ENCODE results near the gene CALCR. TPM values are rescaled to one million over a fixed set of nuclear protein-coding genes. Genes with fewer than 3 reads are reported as not detected.

CALCR gene
- 0.04 TPM for polyA plus RNA-seq (2013, experiment 1 of 2)
- 0.03 TPM for polyA plus RNA-seq (2013, experiment 2 of 2)

DNA sequence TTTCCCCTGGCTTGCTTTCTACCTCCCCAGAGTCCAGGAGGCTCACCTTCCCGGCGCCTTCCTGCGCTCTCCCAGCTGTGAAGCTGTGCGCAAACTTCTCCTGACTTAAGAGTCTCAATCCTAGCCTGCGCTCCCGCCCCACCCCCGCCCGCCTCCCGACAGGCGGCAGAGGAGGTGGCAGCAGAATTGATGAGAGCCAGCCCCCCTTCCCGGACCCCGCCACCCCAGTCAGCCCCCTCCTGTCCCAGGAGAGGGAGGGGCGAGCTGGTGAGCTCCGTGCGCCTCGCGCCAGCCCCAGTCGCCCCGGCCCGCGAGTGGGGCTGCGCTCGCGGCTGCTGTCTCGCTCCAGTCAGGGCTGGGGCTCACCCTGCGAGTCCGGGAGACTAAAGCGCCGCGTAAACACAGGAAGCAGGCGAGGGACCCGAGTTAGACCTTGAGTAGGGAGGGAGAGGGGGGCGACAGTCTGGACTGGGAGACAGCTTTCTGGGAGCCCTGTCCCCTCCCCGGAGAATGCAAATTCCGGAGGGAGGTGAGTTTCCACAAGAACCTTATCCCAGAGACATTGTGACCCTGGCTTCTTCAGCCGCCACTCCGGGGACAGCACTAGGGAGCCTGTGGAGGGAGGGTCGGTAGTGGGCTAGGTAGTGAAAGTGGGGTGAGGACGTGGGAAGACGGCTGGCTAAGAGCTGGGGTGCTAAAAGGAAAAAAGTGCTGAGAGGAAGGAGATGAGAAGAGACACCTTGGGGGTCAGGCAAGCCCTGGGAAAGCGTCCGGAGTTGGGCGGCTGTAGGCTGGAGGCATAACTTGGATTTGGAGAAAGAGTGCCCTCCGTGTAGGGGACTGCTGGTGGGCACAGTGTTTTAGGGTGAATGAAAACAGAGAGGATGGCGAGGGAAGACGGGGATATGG lies at the start of gene CALCR:
CALCR (minus strand) TSS at position 79 of the 909 bp plus-strand sequence. CDS start 87,743 bp downstream, outside the sequence.
- Histone ChIP-seq H3K18ac (ENCODE audit: low read length) (peak within 1 kb of the TSS; percentile 27), H3K9me3 (replicated peaks in 1 of 2; ENCODE audit: control insufficient read depth in 2 of 2, insufficient read depth in 1 of 2, low read depth in 1 of 2, low read length in 2 of 2) (no peaks in the 10 kb centered on the region), H4K91ac (ENCODE audit: low read depth, low read length, poor library complexity) (no peak within 1 kb of the TSS), H3K4me2 (ENCODE audit: insufficient read depth, low read length, poor library complexity, severe bottlenecking) (peak within 1 kb of the TSS; percentile 99), H3K27me3 (ENCODE audit: control insufficient read depth in 3 of 3, insufficient read depth in 3 of 3, low read depth in 1 of 3, low read length in 3 of 3) (peaks cover 6 to 31% (median 29%) of the 10 kb centered on the region in 3 experiments), H2BK5ac (ENCODE audit: low read length) (no peak within 1 kb of the TSS), H2AK5ac (ENCODE audit: low read depth, low read length) (no peak within 1 kb of the TSS), H2BK120ac (ENCODE audit: low read depth, low read length) (peak within 1 kb of the TSS; percentile 16), H3K4ac (ENCODE audit: low read length) (no peak within 1 kb of the TSS), H3K27ac (replicated peaks; ENCODE audit: low read length) (no peak within 1 kb of the TSS), H3K79me1 (ENCODE audit: low read depth, low read length) (no peaks in the 10 kb centered on the region), H2BK15ac (ENCODE audit: low read length) (no peak within 1 kb of the TSS), H4K8ac (ENCODE audit: low read depth, low read length) (no peak within 1 kb of the TSS), H2BK12ac (ENCODE audit: low read length) (no peak within 1 kb of the TSS), H3K14ac (ENCODE audit: low read length) (peak within 1 kb of the TSS; percentile 77), H3K23ac (ENCODE audit: low read depth, low read length, poor library complexity) (no peak within 1 kb of the TSS), H3K9ac (ENCODE audit: low read depth, low read length, poor library complexity) (no peak within 1 kb of the TSS), H3K36me3 (replicated peaks in 1 of 2; ENCODE audit: control insufficient read depth in 2 of 2, insufficient read depth in 2 of 2, low read length in 2 of 2) (no peaks in the 10 kb centered on the region), H3K4me1 (ENCODE audit: control insufficient read depth in 2 of 2, insufficient read depth in 1 of 2, low read depth in 1 of 2, low read length in 2 of 2) (peaks cover 5 to 7% of the 10 kb centered on the region in 2 donors), H3K4me3 (ENCODE audit: low read length in 2 of 2) (peak within 1 kb of the TSS; percentile 51 to 77), H2AFZ (ENCODE audit: low read length) (peak within 1 kb of the TSS; percentile 95)
- peak; percentile 48 for DNase-seq (ENCODE audit: low spot score)
- no CpG with 5 or more reads among the region's 46 CpGs for WGBS, 2 donors (ENCODE audit: extremely low coverage in 2 of 2, insufficient read length in 2 of 2, insufficient replicate concordance in 1 of 2)

DNA sequence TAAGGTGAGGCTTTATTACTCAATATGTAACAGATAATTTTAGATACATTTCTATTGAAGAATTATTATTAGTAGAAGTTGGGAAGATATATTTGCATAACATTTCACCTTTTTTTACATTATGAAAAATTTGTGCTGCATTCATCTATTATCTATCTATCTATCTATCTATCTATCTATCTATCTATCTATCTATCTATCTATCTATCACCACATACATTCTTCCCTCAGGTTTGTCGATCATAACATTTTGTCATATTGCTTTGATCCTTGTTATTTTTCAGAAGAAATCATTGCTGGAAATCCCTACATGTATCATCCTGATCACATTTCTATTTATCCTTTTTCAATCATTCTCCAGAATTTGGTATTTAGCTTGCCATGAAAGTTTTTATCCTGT lies 49.3 kb upstream of the CALCR start:
- Histone ChIP-seq H3K27ac (replicated peaks; ENCODE audit: low read length) (no peak overlapping the region), H2BK15ac (ENCODE audit: low read length) (no peak overlapping the region), H3K4me2 (ENCODE audit: insufficient read depth, low read length, poor library complexity, severe bottlenecking) (no peak overlapping the region), H2BK120ac (ENCODE audit: low read depth, low read length) (no peak overlapping the region), H3K27me3 (ENCODE audit: control insufficient read depth in 3 of 3, insufficient read depth in 3 of 3, low read depth in 1 of 3, low read length in 3 of 3) (no peaks in the 10 kb centered on the region), H2AK5ac (ENCODE audit: low read depth, low read length) (no peak overlapping the region), H3K36me3 (replicated peaks in 1 of 2; ENCODE audit: control insufficient read depth in 2 of 2, insufficient read depth in 2 of 2, low read length in 2 of 2) (no peaks in the 10 kb centered on the region), H3K18ac (ENCODE audit: low read length) (no peak overlapping the region), H3K23ac (ENCODE audit: low read depth, low read length, poor library complexity) (no peak overlapping the region), H3K79me1 (ENCODE audit: low read depth, low read length) (no peaks in the 10 kb centered on the region), H3K4me3 (ENCODE audit: low read length in 2 of 2) (no peak overlapping the region), H4K8ac (ENCODE audit: low read depth, low read length) (no peak overlapping the region), H3K4ac (ENCODE audit: low read length) (no peak overlapping the region), H4K91ac (ENCODE audit: low read depth, low read length, poor library complexity) (no peak overlapping the region), H2AFZ (ENCODE audit: low read length) (no peak overlapping the region), H3K9me3 (replicated peaks in 1 of 2; ENCODE audit: control insufficient read depth in 2 of 2, insufficient read depth in 1 of 2, low read depth in 1 of 2, low read length in 2 of 2) (no peaks in the 10 kb centered on the region), H2BK5ac (ENCODE audit: low read length) (no peak overlapping the region), H2BK12ac (ENCODE audit: low read length) (no peak overlapping the region), H3K14ac (ENCODE audit: low read length) (no peak overlapping the region), H3K4me1 (ENCODE audit: control insufficient read depth in 2 of 2, insufficient read depth in 1 of 2, low read depth in 1 of 2, low read length in 2 of 2) (no peaks in the 10 kb centered on the region), H3K9ac (ENCODE audit: low read depth, low read length, poor library complexity) (no peak overlapping the region)
- no peak for DNase-seq (ENCODE audit: low spot score)
- WGBS, 2 donors (ENCODE audit: extremely low coverage in 2 of 2, insufficient read length in 2 of 2, insufficient replicate concordance in 1 of 2): no CpG with 5 or more reads among the region's 1 CpG

DNA sequence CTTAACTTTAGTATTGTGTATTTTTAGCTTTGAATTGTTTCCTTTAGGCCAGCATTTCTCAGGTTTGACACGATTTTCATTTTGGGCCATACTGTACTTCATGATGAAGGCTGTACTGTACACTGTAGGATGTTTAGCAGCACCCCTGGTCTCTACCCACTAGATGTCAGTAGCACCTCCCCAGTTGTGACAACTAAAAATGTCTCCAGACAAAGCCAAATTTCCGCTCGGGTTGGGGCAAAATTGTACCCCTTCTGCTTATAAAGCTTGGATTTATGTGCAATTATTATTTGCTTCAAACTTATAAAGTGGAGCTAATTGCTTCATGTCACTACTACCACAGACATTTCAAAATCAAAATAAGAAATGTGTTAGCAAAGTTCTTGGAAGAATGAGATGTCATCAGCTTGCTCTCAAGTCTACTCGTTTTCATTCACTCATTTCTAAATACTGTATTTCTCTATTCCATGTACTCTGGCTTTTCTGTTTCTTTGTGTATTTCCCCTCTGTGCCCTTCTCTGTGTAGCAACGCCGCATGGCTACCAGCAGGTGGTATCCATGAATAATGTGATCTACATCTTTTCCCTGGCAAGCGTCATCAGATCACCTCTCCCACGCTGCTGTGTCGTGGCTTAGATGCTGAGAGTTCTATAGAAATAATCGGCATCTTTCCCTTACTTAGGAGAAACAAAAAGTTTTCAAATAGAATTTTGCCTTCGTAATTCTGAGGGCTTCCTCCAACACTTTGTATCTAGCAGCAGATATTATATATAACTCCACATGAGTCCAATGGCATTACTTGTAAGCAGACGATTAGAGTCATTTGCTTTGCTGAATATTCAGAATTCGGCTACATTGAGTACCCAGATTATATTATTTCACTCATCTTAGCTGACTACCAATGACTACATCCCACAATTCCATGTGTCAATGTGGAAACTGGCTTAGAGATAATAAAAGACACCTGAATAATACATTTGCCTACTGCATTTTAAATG lies 47.8 kb upstream of the CALCR start:
- H3K4me1 ChIP-seq (ENCODE audit: control insufficient read depth in 2 of 2, insufficient read depth in 1 of 2, low read depth in 1 of 2, low read length in 2 of 2): no peaks in the 10 kb centered on the region
- H2AFZ ChIP-seq (ENCODE audit: low read length): peak overlapping the region; percentile 72
- no peak overlapping the region for H3K14ac ChIP-seq (ENCODE audit: low read length)
- no peak overlapping the region for H3K4me3 ChIP-seq (ENCODE audit: low read length in 2 of 2)
- no peak overlapping the region for H2BK120ac ChIP-seq (ENCODE audit: low read depth, low read length)
- no peak overlapping the region for H3K23ac ChIP-seq (ENCODE audit: low read depth, low read length, poor library complexity)
- no peak overlapping the region for H4K91ac ChIP-seq (ENCODE audit: low read depth, low read length, poor library complexity)
- no peak overlapping the region for H3K4me2 ChIP-seq (ENCODE audit: insufficient read depth, low read length, poor library complexity, severe bottlenecking)
- no peaks in the 10 kb centered on the region for H3K36me3 ChIP-seq (replicated peaks in 1 of 2; ENCODE audit: control insufficient read depth in 2 of 2, insufficient read depth in 2 of 2, low read length in 2 of 2)
- H2BK12ac ChIP-seq (ENCODE audit: low read length): no peak overlapping the region
- no peak overlapping the region for H2AK5ac ChIP-seq (ENCODE audit: low read depth, low read length)
- H3K27me3 ChIP-seq (ENCODE audit: control insufficient read depth in 3 of 3, insufficient read depth in 3 of 3, low read depth in 1 of 3, low read length in 3 of 3): no peaks in the 10 kb centered on the region
- no peak overlapping the region for H2BK5ac ChIP-seq (ENCODE audit: low read length)
- no peaks in the 10 kb centered on the region for H3K79me1 ChIP-seq (ENCODE audit: low read depth, low read length)
- H3K4ac ChIP-seq (ENCODE audit: low read length): no peak overlapping the region
- H2BK15ac ChIP-seq (ENCODE audit: low read length): no peak overlapping the region
- no peak overlapping the region for H3K18ac ChIP-seq (ENCODE audit: low read length)
- no peak overlapping the region for H4K8ac ChIP-seq (ENCODE audit: low read depth, low read length)
- WGBS, 2 donors (ENCODE audit: extremely low coverage in 2 of 2, insufficient read length in 2 of 2, insufficient replicate concordance in 1 of 2): no CpG with 5 or more reads among the region's 13 CpGs
- no peaks in the 10 kb centered on the region for H3K9me3 ChIP-seq (replicated peaks in 1 of 2; ENCODE audit: control insufficient read depth in 2 of 2, insufficient read depth in 1 of 2, low read depth in 1 of 2, low read length in 2 of 2)
- no peak overlapping the region for H3K9ac ChIP-seq (ENCODE audit: low read depth, low read length, poor library complexity)
- no peak overlapping the region for H3K27ac ChIP-seq (replicated peaks; ENCODE audit: low read length)
- no peak for DNase-seq (ENCODE audit: low spot score)

DNA sequence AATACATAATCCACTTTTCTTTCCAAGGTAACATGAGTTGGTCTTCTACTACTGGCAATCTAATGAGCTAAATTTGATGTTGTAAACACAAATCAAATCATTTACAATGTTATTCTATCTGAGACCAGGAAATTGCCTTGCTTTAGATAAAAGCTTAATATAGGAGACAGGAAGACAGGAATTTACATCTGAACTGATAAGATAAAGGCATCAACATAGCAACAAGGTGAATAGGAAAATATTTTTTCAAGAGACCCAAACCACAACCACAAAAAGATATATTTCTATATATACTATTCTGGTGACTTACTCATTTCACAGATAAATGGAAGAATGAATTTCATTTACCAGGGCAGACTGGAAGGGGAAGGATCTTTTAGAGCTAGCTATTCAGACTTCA lies 46.3 kb upstream of the CALCR start:
- H3K18ac ChIP-seq (ENCODE audit: low read length): no peak overlapping the region
- H3K4ac ChIP-seq (ENCODE audit: low read length): no peak overlapping the region
- no peak overlapping the region for H2BK12ac ChIP-seq (ENCODE audit: low read length)
- H2AK5ac ChIP-seq (ENCODE audit: low read depth, low read length): no peak overlapping the region
- H3K27me3 ChIP-seq (ENCODE audit: control insufficient read depth in 3 of 3, insufficient read depth in 3 of 3, low read depth in 1 of 3, low read length in 3 of 3): no peaks in the 10 kb centered on the region
- no peak overlapping the region for H3K4me2 ChIP-seq (ENCODE audit: insufficient read depth, low read length, poor library complexity, severe bottlenecking)
- H3K9me3 ChIP-seq (replicated peaks in 1 of 2; ENCODE audit: control insufficient read depth in 2 of 2, insufficient read depth in 1 of 2, low read depth in 1 of 2, low read length in 2 of 2): no peaks in the 10 kb centered on the region
- H4K91ac ChIP-seq (ENCODE audit: low read depth, low read length, poor library complexity): no peak overlapping the region
- no peak for DNase-seq (ENCODE audit: low spot score)
- H3K4me3 ChIP-seq (ENCODE audit: low read length in 2 of 2): no peak overlapping the region
- H3K9ac ChIP-seq (ENCODE audit: low read depth, low read length, poor library complexity): no peak overlapping the region
- H3K14ac ChIP-seq (ENCODE audit: low read length): no peak overlapping the region
- H2BK5ac ChIP-seq (ENCODE audit: low read length): no peak overlapping the region
- no peak overlapping the region for H2BK15ac ChIP-seq (ENCODE audit: low read length)
- H4K8ac ChIP-seq (ENCODE audit: low read depth, low read length): no peak overlapping the region
- H3K4me1 ChIP-seq (ENCODE audit: control insufficient read depth in 2 of 2, insufficient read depth in 1 of 2, low read depth in 1 of 2, low read length in 2 of 2): no peaks in the 10 kb centered on the region
- no peak overlapping the region for H3K27ac ChIP-seq (replicated peaks; ENCODE audit: low read length)
- H3K79me1 ChIP-seq (ENCODE audit: low read depth, low read length): no peaks in the 10 kb centered on the region
- H3K23ac ChIP-seq (ENCODE audit: low read depth, low read length, poor library complexity): no peak overlapping the region
- H3K36me3 ChIP-seq (replicated peaks in 1 of 2; ENCODE audit: control insufficient read depth in 2 of 2, insufficient read depth in 2 of 2, low read length in 2 of 2): no peaks in the 10 kb centered on the region
- no peak overlapping the region for H2BK120ac ChIP-seq (ENCODE audit: low read depth, low read length)
- no peak overlapping the region for H2AFZ ChIP-seq (ENCODE audit: low read length)

Data from neuronal stem cell (in vitro differentiated cells).